Right renal pelvis (tissue), 4 donors: ENCODE measurements around the gene ATP9B. TPM values are rescaled to one million over a fixed set of nuclear protein-coding genes. Genes with fewer than 3 reads are reported as not detected.

Experiments used
- DNase-seq, 4 donors: peaks; one replicate each; pipeline ENCODE4 v3.0.0-alpha.2; 2013; ENCODE audit warnings: low read depth in 4 of 4, low spot score in 3 of 4, missing footprints in 1 of 4
- polyA plus RNA-seq, 4 donors: library from polyadenylated mRNA; unstranded; fragments of 120-200 nt; gene quantifications; one replicate each; pipeline ENCODE4 v1.2.1, GENCODE V29; 2013; ENCODE audit not compliant: insufficient read length in 4 of 4

ATP9B gene
- polyA plus RNA-seq, 4 donors, result 29.0 to 39.0 (median 31.5) TPM

- no peak for DNase-seq
Observed at GRCh38 chr18:79387615-79388014, 318.4 kb downstream of the ATP9B start.

GRCh38 chr18:79388043-79388442 lies 318.8 kb downstream of the ATP9B start:
- no peak for DNase-seq

GRCh38 chr18:79389689-79390088 lies 320.5 kb downstream of the ATP9B start:
- no peak for DNase-seq

- no peak for DNase-seq
Observed at GRCh38 chr18:79392226-79392625, 323.0 kb downstream of the ATP9B start.

- no peak for DNase-seq
Observed at GRCh38 chr18:79393181-79393634, 324.0 kb downstream of the ATP9B start.

GRCh38 chr18:79393635-79394533 lies 324.7 kb downstream of the ATP9B start:
- peak; percentile 75 to 83 (median 80) for DNase-seq

GRCh38 chr18:79394534-79395307 lies 325.5 kb downstream of the ATP9B start:
- no peak for DNase-seq

GRCh38 chr18:79395308-79395640 lies 326.1 kb downstream of the ATP9B start:
- DNase-seq, result no peak

GRCh38 chr18:79395761-79396404 lies 326.7 kb downstream of the ATP9B start, which contains the start of gene NFATC1:
NFATC1 (plus strand) TSS chr18:79395930; CDS start chr18:79396225, 295 bp downstream.
- no peak for DNase-seq

- DNase-seq, result no peak
Observed at GRCh38 chr18:79396431-79397246, 327.4 kb downstream of the ATP9B start.

GRCh38 chr18:79397247-79397829 lies 328.1 kb downstream of the ATP9B start:
- no peak for DNase-seq

- no peak for DNase-seq
Observed at GRCh38 chr18:79397830-79398761, 328.9 kb downstream of the ATP9B start.

GRCh38 chr18:79399275-79400081 lies 330.3 kb downstream of the ATP9B start:
- no peak for DNase-seq

- no peak for DNase-seq
Observed at GRCh38 chr18:79400091-79400590, 330.9 kb downstream of the ATP9B start.

GRCh38 chr18:79400591-79401381 lies 331.6 kb downstream of the ATP9B start:
- no peak for DNase-seq

GRCh38 chr18:79401494-79402208 lies 332.5 kb downstream of the ATP9B start:
- DNase-seq, result no peak
